HPDE6-E6E7 (cell line): ENCODE measurements around the gene NT5DC3.

Source experiments
- DNase-seq: peaks from one replicate; pipeline ENCODE4 v3.0.0; 2011; ENCODE audit warnings: missing footprints; ENCODE audit errors: extremely low spot score

The NT5DC3 gene

DNA sequence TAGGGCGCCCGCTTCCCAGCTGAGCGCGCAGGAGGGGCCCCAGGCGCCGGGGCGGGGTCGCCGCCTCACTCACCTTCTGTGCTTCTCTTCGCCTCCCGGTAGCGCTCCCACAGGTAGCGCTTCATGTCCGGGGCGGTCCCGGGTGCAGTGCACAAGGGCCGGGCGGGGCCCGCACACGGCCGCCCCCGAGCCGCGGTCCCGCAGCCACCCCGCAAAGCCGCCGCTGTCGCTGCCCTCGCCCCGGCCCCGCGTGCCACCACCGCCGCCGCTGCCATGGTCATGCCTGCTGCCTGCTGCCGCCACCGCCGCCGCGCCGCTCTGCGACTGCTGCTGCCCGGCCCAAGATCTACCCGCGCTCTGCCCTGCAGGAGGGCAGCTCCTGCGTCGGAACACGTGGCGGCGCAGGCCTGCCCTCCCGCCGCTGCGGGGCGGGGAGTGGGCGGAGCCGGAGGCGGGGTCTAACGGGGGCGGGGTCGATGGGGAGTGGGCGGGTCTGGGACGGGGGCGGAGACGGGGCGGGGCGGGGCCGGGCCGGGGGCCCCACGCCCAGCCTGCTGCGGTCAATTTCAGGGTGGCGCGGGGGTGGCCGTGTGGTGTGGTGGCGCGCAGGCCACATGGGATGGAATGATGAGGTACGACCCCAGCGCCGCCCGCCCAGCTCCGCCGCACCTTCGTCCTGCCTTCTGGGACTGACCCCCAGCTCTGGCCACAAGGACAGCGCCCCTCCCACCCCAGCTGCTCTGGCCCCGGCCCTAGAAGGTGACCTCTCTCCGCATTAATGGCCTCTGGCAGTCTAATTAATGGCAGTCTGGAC, at the start of gene NT5DC3:
TSS of gene NT5DC3 (minus strand) at position 359 of the 814 bp plus-strand sequence. CDS start at position 281, 78 bp downstream.
- peak; percentile 67 for DNase-seq

DNA sequence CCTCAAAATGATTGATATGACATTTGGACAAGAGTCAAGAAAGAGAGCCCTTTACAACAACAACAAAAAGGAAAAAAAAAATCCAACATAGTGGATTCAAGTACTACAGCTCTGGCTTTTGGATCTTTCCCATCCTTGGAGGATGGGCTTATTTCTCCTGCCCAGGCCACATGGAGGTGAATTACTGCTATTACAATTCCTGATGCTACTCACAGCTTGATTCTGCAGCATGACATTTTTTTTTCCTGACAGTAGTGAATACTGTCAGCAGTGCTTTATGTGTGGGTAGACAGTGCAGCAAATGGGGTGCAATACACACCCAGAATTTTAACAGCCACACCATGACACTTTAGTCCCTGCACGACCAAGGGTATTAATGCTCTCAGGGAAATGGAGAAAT, 46.7 kb upstream of the NT5DC3 start:
- no peak for DNase-seq

DNA sequence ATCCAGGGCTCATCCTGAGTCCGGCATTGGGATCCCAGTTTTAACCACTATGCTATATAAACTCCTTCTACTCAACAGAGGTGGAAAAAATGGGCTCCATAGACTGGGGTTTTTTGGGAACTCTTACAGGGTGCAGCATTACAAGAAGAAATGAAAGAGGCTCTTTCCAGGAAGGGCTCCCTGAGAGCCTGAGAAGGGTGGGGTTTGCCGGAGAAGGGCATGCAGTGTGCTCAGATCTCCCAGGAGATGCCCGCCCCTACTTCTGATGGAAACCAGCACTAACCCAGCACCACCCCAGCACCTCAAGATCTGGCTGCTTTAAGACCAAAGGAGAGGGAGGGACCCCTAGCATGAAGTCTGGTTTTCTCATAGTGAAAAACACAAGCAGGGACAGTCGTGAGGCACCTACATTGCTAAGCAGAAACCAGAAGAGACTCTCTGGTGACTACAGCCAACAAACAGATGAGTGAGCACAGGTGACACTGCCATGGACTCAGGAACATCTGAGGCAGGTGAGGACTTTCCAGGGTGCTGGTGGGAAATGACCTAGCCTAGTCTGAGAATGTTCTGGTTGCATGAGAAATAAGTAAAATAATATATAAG, 45.3 kb upstream of the NT5DC3 start:
- DNase-seq: no peak

DNA sequence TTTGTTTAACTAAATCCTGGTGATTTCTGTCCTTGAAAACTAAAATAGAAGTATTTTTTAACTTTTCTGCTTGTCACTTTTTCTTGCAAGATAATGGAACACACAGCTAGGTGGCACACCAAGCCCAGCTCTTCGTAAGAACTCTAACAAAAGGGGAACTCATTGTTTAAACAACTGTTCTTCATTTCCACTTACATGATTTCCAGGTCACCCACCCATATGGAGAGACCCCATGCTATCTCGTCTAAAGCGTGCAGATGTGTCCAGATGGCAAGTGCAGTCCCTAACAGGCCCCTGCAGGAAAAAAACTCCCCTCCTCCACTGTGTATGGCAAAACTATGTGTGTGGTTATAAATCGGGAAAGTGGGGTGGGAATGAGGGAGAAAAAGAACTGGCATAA, 43.3 kb upstream of the NT5DC3 start:
- DNase-seq: no peak

DNA sequence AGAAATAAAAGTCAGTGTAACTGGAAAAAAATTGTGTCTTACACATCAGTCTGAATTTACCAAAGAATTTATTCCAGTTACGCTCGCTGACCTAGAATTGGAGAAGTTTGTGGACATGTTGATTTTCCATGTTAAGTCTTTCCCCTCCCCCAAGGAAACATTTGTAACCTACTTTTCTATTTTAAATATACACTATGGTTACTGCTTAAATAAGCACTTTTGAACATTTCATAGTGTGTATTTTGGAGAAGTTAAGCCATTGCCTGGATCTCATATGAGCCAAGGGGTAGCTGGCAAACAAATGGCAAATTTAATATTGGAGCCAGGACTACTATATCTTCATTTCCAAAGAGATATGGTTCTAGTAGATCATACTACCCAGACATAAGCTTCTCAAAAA, 42.9 kb upstream of the NT5DC3 start:
- DNase-seq: no peak

DNA sequence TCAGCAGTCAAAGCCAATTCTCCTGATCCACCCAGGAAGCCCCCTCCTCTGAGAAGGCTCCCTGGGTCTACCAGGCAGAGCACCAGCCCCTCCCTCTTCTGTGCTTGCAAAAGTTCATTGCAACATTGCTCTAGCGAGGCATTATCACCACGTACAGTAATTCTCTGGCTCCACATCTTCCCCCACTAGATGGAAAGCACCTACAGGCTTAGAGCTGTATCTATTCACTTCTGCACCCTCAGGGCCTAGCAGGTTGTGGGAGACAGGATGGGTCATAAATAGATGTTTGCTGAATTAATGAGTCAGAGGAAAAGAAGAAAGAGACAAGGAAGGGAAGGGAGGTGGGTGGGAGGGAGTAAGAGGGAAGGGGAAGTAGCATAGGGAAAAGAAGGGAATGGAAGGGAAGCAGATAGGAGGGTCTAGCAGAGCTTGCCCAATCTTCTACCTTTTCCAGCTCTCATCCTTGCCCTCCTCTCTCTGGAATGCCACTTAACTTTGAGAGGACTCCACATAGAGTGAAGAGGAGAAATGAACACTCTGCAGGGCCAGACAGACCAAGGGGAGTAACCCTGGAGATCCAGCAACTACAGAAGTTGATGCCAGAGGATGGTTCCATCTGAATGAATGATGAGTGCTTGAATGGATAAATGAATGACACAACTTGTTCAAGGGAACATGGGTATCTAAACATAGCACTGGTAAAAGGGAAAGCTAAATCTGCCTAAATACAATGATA, 42.0 kb upstream of the NT5DC3 start:
- peak; percentile 45 for DNase-seq

DNA sequence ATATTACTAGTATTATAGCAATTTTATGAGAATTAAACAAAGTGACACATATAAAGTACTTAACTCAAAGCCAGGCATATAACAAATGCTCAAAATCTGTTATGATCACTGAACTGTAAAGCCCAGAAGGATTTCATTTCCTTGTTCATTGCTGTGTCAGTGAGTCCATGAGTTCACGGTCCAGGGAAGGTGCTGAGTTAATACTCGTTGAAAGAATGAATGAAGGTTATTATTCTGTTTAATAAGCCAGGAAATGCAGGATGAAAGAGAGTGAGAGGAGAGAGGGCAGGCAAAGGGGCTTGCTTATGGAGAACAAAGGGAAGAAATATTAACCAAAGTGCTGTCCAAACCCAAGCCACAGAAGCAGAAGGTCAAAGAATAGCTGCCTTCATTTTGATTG, 40.2 kb upstream of the NT5DC3 start:
- no peak for DNase-seq

DNA sequence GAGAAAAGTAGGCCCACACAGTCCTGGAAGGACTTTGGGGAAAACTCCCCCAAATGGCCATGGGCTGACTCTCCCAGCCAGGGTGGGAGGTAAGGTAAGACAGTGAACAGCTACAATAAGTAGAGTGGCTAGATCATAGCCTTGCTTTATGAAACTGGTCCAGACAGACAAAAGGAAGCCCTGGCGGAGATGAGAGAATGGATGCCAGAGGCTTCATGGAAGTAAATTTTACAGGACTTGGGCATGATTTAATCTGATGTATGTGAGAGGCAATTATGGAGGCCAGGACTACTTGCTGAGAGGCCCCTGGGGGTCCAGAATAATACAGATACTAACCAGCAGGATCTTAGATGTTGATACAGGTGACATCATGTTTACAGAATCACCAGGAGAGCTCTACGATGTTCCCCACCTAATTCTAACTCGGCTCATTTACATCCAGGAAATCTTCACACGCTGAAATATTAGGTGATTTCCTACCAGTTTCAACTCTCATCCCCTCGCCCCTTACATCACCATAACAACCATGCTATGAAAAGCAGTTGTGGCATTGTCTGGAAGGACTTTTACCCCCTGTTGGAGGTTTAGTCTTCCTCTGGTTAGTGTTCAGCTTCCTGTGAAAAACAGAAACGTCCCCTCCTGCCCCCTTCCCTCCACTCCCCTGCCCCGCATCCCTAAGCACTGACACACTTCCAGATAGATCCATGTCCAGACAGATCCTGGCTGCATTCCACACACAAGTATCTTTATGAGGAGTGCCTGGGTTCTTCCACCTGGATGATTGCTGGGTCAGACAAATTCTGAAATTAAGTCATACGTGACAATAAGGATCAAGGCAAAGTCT, 39.5 kb upstream of the NT5DC3 start:
- peak; percentile 26 for DNase-seq

DNA sequence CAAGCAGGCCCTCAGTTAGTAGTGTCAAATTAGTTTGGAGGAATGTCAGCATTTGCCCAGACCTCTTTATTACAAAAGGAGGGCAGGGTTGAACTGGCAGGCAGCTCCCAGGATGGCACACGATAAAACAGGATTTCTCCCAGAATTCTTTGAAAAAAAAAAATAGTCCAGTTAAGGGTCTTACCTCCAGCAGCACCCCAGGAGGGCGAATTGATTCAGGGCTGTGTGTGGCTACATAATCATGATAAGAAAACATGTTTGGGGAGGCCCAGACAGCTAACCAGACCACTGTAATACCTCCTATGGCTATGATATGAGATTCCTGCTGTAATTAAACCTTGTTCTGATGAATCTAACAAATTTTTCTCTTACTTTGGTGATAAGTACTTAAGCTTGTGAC, 38.8 kb upstream of the NT5DC3 start:
- DNase-seq: no peak

DNA sequence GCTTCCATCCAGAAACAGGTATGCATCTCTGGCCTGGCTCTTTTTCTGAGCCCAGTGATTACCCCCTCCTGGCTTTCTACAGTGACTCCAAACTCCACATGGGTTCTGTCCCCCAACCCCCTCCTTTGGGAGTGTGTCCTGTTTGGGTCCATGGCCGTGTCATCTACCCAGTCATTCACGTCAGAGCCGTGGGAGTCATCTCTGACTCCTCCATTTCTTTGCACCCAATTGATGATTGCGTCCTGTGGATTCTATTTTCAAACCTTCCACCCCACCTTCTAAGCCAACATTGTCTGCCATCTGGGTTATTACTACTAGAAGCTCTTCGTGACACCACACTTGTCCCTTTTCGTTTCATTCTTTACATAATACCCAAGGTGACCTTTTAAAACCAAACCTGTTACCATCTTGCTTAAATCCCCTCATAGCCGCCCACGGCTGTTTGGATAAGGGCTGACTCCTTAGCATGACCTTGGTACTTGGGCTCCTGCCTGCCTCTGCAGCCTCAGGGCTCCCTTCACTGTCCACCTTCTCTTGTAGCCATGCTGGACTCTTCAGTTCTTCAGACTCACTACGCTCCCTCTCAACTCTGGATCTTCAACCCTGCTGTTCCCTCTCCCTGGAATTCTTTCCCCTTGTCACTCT, 38.1 kb upstream of the NT5DC3 start:
- no peak for DNase-seq

DNA sequence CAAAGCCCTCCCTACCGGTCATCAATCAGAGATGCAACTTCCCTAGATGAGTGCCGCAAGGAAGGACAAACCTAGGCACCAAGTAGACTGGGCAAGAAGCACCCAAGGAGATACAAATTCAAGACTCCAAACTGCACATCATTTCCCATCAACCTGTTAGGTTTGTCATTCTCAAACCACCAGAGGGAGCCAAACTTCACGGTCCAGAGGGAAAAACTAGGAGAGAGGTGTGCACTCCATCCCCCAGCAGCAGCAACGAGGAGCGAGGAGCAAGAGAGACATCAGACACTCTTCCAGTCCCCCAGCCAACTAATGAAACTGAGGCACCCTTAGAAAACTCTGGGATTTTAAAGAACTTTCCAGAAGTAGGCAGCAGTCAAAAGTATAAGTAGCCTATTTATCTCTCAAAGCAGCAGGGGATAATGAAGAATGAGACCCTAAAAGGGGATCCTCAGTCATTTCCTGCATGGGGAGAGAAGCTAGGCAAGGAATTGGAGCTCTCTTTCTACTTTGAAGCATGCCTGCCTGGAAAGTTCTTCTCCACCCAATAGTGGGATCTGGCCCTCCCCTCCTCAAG, 37.0 kb upstream of the NT5DC3 start:
- DNase-seq: peak; percentile 64

DNA sequence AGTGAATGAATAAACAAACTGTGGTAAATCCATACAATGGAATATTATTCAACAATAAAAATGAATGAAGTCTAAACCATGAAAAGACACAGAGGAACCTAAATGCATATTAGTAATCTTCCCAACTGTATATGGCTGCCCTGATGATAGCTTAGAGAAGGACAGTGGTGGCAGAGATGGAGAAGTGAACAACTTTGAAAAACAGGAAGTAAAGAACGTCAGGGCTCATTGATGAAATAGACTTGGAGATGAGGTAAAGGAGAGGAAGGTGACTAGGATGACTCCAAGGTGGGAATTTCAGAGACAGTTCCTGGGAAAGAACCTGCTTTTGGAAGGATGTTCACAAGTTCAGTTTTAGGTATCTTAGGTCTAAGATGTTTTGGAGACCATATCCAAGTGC, 36.3 kb upstream of the NT5DC3 start:
- DNase-seq: no peak

DNA sequence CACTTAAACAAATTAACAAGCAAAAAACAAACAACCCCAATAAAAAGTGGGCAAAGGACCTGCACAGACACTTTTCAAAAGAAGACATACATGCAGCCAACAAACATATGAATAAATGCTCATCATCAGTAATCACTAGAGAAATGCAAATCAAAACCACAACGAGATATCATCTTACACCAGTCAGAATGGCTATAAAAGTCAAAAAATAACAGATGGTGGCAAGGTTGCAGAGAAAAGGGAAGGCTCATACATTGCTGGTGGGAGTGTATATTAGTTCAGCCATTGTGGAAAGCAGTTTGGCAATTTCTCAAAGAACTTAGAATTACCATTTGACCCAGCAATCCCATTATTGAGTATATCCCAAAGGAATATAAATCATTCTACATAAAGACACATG, 34.6 kb upstream of the NT5DC3 start:
- no peak for DNase-seq

DNA sequence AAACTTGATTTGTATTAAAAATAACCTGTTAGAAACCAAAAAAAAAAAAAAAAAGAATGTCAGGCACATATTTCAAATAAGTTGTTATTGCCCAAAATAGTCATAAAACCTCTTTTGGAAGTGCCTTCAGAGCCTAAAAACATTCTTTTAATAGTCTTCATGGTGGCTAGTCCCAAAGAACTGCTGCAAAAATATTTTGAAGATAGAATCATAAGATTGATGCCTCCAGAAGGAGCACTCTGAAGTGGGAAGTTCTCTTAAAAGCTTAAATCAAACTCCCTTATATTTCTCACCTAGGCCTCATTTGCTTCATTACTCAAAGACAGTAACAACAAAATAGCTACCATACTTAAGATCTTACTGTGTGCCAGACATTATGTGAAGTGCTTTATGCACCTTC, 27.2 kb upstream of the NT5DC3 start:
- no peak for DNase-seq

DNA sequence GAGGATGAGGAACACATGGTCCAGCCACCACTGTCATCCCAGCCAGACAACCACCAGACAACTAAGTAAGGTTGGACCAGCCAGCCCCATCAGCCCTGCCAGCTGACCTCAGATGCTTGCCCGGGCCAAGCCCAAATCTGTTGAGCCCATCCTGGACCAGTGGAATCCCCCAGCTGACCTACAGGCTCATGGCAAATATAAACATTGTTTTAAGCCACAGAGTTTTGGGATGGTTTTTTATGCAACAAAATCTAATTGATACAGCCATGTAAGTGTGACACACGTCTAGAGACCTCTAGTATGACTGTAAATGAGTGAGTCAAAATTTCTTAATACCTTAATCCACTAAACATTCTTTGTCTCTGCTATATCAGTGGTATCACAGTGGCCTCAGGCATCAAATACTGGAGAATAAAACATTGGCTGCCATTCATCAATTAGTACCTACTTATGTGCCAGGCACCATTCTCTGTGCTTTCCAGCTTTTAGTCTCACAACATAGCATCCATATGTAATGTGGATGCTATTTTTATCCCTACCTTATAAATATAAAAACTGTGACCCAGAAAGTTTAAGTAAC, 24.2 kb upstream of the NT5DC3 start:
- no peak for DNase-seq

DNA sequence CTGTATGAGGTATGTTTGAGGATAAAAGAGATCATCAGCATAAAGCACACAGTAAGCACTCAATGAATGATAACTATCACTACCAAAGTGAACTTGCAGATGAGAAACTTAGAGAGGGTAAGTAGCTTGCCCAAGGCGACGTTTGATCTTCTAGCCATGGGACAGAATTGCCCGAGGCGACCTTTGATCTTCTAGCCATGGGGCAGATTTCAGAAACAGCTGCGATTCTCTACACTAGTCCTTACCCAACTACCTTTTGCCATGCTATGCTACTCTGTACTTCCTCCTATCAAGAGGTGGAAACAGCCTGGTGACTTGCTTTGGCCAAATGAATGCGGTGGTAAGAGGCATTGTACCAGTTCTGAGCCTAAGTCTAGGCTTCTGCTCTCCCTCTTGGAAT, 23.7 kb upstream of the NT5DC3 start:
- no peak for DNase-seq

DNA sequence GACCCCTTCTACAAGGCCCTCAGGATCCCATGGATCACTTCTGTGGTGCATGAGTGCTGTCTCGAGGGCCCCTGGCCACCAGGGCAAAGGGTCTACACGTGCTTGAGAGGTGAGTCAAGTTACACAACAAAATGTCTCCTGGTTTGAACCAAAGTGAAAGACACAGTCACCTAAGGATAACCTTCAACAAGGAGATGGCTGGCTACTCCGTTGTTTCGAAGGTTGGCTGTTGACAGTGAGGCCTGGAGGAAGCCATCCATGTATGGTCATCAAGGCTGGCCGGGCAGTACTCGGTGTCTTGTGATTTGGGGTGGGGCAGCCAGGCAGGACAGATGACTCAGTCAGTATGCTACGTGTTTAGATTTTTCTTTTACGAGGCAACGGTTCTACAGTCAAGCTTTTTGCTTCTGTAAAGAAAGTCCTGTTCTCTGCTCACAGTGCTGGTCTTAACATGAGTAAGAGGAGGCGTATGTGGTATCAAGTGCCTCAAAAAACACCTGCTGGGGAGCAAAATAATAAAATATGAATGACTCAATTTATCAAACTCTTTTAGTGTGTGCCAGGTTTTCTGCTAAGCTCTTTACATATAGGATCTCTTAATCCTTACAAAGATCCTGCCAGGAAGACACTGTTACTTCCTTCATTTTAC, 18.0 kb upstream of the NT5DC3 start:
- peak; percentile 87 for DNase-seq

DNA sequence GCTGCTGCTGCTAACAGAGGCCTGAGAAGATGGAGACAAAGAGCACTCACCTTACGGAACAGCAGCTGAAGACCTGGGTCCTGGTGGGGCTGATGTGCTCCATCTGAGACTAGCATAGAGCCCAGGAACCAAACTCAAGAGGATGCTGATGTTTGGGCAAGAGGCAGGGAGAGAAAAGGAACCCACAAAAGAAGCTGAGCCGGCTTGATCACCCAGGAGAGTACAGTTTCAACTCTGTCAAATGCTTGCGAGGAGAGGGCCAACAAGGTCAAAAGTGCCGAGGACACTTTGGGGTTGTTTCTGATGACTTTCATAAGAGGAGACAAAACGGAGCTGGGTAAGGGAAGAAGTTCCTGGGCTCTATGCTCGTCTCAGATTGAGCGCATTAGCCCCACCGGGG, 17.3 kb upstream of the NT5DC3 start:
- no peak for DNase-seq

DNA sequence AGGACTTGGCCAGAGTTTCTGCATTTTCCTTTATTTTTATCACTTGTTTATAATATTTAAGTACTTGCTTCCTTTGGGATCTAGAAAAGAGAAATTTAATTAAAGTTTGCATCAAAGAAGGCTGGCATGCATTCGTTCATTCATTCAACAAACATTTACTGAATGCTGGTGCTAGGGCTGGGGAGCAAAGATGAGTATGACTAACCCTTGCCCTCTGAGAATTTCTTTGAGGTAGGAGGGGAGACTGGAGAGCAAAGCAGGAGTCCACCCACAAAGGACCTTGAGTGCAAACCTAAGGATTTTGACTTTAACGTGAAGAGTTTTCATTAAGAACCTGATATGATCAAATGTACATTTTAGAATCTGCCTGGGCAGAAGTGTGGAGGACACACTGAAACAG, 16.1 kb upstream of the NT5DC3 start:
- DNase-seq: no peak
